ENCODE measurements around the gene ARSB.

The ARSB gene

GRCh38 chr5:78890667-78891379, 94.3 kb downstream of the ARSB start:
- TF ChIP-seq SIN3A (IDR thresholded peaks at IDR 0.05; ENCODE audit: borderline replicate concordance, insufficient read depth, low read length): no peak
- no peak for TF ChIP-seq TAF1 (IDR thresholded peaks at IDR 0.05; ENCODE audit: borderline replicate concordance, insufficient read depth, low read length)
- TF ChIP-seq, protein P1, sequence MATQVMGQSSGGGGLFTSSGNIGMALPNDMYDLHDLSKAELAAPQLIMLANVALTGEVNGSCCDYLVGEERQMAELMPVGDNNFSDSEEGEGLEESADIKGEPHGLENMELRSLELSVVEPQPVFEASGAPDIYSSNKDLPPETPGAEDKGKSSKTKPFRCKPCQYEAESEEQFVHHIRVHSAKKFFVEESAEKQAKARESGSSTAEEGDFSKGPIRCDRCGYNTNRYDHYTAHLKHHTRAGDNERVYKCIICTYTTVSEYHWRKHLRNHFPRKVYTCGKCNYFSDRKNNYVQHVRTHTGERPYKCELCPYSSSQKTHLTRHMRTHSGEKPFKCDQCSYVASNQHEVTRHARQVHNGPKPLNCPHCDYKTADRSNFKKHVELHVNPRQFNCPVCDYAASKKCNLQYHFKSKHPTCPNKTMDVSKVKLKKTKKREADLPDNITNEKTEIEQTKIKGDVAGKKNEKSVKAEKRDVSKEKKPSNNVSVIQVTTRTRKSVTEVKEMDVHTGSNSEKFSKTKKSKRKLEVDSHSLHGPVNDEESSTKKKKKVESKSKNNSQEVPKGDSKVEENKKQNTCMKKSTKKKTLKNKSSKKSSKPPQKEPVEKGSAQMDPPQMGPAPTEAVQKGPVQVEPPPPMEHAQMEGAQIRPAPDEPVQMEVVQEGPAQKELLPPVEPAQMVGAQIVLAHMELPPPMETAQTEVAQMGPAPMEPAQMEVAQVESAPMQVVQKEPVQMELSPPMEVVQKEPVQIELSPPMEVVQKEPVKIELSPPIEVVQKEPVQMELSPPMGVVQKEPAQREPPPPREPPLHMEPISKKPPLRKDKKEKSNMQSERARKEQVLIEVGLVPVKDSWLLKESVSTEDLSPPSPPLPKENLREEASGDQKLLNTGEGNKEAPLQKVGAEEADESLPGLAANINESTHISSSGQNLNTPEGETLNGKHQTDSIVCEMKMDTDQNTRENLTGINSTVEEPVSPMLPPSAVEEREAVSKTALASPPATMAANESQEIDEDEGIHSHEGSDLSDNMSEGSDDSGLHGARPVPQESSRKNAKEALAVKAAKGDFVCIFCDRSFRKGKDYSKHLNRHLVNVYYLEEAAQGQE (IDR thresholded peaks at IDR 0.05; ENCODE audit: insufficient read depth in 1 of 2, low read depth in 2 of 2, low read length in 2 of 2): no peak
- no peak for TF ChIP-seq FOXP2 (optimal IDR thresholded peaks at IDR 0.05; ENCODE audit: borderline replicate concordance, extremely low read depth, extremely low read length, insufficient read depth)
- no peak for TF ChIP-seq POLR2AphosphoS5 (IDR thresholded peaks at IDR 0.05; ENCODE audit: low read depth, low read length)

DNA sequence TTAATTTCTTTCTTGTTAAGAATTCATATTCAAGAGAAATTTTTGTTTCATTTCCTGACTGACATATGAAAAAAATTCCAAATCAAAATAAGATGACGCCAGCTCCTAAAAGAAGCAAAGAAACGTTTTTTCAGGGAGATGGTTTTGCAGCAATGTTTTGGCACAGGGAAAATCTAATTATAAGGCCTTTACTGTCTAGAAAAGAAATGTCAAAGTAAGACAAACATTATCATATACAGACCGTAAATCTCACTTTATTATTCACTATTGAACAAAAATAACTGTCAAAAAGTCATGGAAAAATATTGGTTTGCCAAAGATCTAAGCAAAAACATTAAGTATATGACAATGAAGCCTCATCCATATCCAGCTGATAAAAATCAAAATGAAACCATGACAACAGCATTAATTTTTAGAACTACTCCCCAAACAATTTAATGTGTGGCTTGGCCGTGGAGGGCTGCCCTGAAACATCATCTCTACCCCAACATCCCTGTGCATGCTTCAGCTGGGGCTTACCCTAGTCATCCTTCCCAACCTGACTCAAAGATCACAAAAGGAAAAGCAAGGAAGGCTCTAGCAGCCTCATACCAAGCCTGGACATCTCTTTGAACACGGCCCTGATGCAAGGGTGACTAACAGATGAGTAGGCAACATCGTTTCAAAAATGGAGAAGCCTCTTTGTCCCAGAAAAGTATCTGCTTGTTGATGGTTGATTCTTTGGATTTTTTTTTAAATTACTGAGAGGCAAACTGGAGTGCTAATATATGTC, 95.6 kb downstream of the ARSB start:
- TF ChIP-seq TAF1 (IDR thresholded peaks at IDR 0.05; ENCODE audit: borderline replicate concordance, insufficient read depth, low read length) (no peak), POLR2AphosphoS5 (IDR thresholded peaks at IDR 0.05; ENCODE audit: low read depth, low read length) (no peak), SIN3A (IDR thresholded peaks at IDR 0.05; ENCODE audit: borderline replicate concordance, insufficient read depth, low read length) (no peak), FOXP2 (optimal IDR thresholded peaks at IDR 0.05; ENCODE audit: borderline replicate concordance, extremely low read depth, extremely low read length, insufficient read depth) (no peak)
- TF ChIP-seq, protein P1 (IDR thresholded peaks at IDR 0.05; ENCODE audit: insufficient read depth in 1 of 2, low read depth in 2 of 2, low read length in 2 of 2): no peak

GRCh38 chr5:78888580-78889368, 96.3 kb downstream of the ARSB start:
- TF ChIP-seq SIN3A (IDR thresholded peaks at IDR 0.05; ENCODE audit: borderline replicate concordance, insufficient read depth, low read length) (no peak), FOXP2 (optimal IDR thresholded peaks at IDR 0.05; ENCODE audit: borderline replicate concordance, extremely low read depth, extremely low read length, insufficient read depth) (no peak), TAF1 (IDR thresholded peaks at IDR 0.05; ENCODE audit: borderline replicate concordance, insufficient read depth, low read length) (no peak), POLR2AphosphoS5 (IDR thresholded peaks at IDR 0.05; ENCODE audit: low read depth, low read length) (no peak)
- TF ChIP-seq, protein P1 (IDR thresholded peaks at IDR 0.05; ENCODE audit: insufficient read depth in 1 of 2, low read depth in 2 of 2, low read length in 2 of 2): no peak

DNA sequence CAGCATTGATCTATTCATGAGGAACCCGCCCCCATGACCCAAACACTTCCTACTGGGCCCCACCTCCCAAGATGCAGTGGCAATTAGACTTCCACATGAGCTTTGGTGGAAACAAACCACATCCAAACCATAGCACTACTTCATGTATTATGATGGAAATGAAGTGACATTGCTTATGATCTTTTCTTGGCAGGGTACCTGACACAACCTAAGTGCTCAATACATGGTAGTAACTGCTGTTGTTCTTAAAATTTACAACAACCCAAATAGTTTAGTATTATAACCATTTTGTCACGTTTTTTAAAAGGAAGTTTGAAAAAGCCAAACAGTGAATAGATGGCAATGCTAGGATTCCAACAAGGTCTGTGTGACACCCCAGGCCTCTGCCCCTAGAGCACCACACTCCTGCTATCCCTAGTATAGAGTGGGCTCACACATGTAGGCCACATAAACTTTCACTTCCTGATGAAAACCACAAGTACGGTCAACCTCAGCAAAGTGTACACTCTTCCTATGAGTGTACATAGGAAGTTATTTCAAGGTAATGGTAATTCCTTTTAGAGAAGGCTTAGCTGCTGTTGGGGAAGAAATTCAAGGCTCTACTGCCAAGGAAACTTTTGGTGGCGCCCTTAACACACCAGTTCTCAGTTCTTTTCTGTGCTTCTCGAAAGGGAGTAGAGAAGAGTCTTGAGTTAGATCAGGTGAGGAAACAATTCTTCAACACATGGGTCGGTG, 97.6 kb downstream of the ARSB start:
- TF ChIP-seq SIN3A (IDR thresholded peaks at IDR 0.05; ENCODE audit: borderline replicate concordance, insufficient read depth, low read length) (no peak), FOXP2 (optimal IDR thresholded peaks at IDR 0.05; ENCODE audit: borderline replicate concordance, extremely low read depth, extremely low read length, insufficient read depth) (no peak), POLR2AphosphoS5 (IDR thresholded peaks at IDR 0.05; ENCODE audit: low read depth, low read length) (no peak), TAF1 (IDR thresholded peaks at IDR 0.05; ENCODE audit: borderline replicate concordance, insufficient read depth, low read length) (no peak)
- TF ChIP-seq, protein P1 (IDR thresholded peaks at IDR 0.05; ENCODE audit: insufficient read depth in 1 of 2, low read depth in 2 of 2, low read length in 2 of 2): no peak

Measured in PFSK-1 (cell line).